NCI-H748 treated with DMSO at 0.1 percent for 48 hours (cell line): ENCODE results near the gene PDE1C.
"Not testable (repeated sequence)": the region's sequence is repeated elsewhere in the genome, so short reads cannot be mapped to it uniquely, and the experiment has no call there.

Experiments
- DNase-seq: peaks from one replicate; lab custom pipeline; 2025; lab: John Stamatoyannopoulos, UW

Gene PDE1C

GRCh38 chr7:32070406-32071360, at the start of gene PDE1C:
Gene PDE1C, minus strand, starts transcription at chr7:32070407.
- no peak for DNase-seq

- DNase-seq = no peak
These were observed 49.6 kb upstream of the PDE1C start for GRCh38 chr7:32119790-32120196.

- DNase-seq = no peak
These were observed 47.6 kb upstream of the PDE1C start for GRCh38 chr7:32117837-32118236.

- no peak for DNase-seq
These were observed 46.2 kb upstream of the PDE1C start for GRCh38 chr7:32116436-32116835.

GRCh38 chr7:32115831-32116230, 45.6 kb upstream of the PDE1C start:
- DNase-seq = no peak

GRCh38 chr7:32108651-32109050, 38.4 kb upstream of the PDE1C start:
- no peak for DNase-seq

- DNase-seq = no peak
These were observed 34.6 kb upstream of the PDE1C start for GRCh38 chr7:32104766-32105165.

- DNase-seq = no peak
These were observed 33.2 kb upstream of the PDE1C start for GRCh38 chr7:32103361-32103760.

- peak; percentile 73 for DNase-seq
These were observed 32.2 kb upstream of the PDE1C start for GRCh38 chr7:32102432-32102873.

- DNase-seq = no peak
These were observed 30.2 kb upstream of the PDE1C start for GRCh38 chr7:32100407-32100907.

- no peak for DNase-seq
These were observed 24.3 kb upstream of the PDE1C start for GRCh38 chr7:32094516-32094915.

- DNase-seq = no peak
These were observed 23.5 kb upstream of the PDE1C start for GRCh38 chr7:32093415-32094408.

- DNase-seq = no peak
These were observed 22.1 kb upstream of the PDE1C start for GRCh38 chr7:32092346-32092745.

- DNase-seq = no peak
These were observed 21.5 kb upstream of the PDE1C start for GRCh38 chr7:32091608-32092210.

GRCh38 chr7:32089678-32090077, 19.5 kb upstream of the PDE1C start:
- no peak for DNase-seq

- DNase-seq = no peak
These were observed 19.0 kb upstream of the PDE1C start for GRCh38 chr7:32089256-32089655.

- no peak for DNase-seq
These were observed 18.3 kb upstream of the PDE1C start for GRCh38 chr7:32088451-32088881.

GRCh38 chr7:32079510-32079909, 9.3 kb upstream of the PDE1C start:
- no peak for DNase-seq

GRCh38 chr7:32078824-32079223, 8.6 kb upstream of the PDE1C start:
- no peak for DNase-seq

- DNase-seq = no peak
These were observed 7.6 kb upstream of the PDE1C start for GRCh38 chr7:32077806-32078205.

GRCh38 chr7:32076802-32077201, 6.6 kb upstream of the PDE1C start:
- not testable (repeated sequence) for DNase-seq

- DNase-seq = no peak
These were observed 5.4 kb upstream of the PDE1C start for GRCh38 chr7:32075612-32076011.
